HG02884 (cell line): ENCODE measurements around the gene BAK1.
"Not testable (repeated sequence)": the region's sequence is repeated elsewhere in the genome, so short reads cannot be mapped to it uniquely, and the experiment has no call there.

Experiments
- ATAC-seq: cut with Tn5 transposase; IDR thresholded peaks from one replicate; pipeline ENCODE4 v1.9.1; 2021; ENCODE audit warnings: mild to moderate bottlenecking, moderate library complexity; ENCODE audit not compliant: unreplicated experiment

Gene BAK1

DNA sequence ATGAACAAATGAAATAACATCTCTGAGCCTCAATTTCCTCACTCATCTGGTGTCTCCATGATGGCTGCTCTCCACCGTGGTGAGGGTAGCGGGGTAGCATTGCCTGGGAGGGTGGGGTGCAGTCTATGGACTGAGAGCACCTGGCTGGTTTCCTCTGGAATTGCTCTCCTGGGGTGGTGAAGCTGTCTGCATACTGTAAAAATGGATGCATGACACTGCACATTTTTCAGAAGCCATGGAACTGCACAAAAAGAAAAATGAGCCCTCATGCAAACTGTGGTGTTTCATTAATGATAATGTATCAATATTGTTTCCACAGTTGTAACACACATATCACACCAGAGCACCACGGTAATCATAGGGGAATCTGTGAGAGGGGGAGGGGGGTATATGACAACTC, 28.9 kb upstream of the BAK1 start:
- ATAC-seq = no peak

DNA sequence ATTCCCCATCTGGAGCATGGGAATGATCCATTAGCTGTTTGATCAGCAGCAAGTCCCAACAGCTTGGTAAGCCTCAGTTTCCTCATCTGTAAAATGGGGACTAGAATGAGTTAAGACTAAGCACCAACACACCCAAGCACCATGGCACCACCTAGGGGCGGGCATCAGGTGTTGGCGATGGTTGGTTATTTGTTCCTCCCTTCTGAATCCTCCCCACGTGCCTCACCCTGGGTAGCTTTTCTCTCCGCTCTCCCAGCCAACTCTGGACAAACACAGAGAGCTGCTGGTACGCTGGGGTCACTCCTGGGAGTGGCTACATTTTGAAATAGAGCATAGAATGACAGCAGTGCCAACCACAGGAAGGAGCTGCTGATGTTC, 27.7 kb upstream of the BAK1 start:
- ATAC-seq = no peak

DNA sequence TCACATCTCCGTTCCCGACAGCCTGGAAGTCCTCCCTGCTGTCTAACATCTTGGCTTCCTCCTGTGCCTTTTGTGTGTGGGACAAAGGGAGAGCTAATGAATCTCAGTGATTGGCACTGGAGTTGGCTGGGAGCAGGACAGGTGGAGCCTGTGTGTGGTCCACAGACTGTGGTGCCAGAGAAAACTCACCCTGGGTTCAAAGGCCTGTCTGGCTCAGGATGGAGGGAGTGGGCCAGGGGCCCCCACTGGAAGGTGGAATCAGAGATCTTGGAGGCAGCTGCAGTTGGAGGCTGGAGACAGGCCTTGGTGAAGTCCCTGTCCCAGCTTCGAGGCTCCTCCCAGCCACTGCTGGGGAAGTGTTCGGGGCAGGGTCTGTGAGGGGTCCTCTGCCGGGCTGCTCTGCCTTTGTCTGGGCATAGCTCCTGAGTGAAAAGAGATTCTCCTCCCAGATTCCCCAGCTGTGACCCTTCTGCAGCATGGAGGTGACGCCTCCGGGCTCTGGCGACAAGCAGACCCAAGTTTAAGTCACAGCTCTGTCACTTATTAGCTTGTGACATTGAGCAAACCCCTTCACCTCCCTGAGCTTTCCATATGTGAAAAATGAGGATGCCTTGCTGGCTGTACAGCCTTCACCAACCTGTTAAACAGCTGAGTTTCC, 27.2 kb upstream of the BAK1 start:
- ATAC-seq = no peak

DNA sequence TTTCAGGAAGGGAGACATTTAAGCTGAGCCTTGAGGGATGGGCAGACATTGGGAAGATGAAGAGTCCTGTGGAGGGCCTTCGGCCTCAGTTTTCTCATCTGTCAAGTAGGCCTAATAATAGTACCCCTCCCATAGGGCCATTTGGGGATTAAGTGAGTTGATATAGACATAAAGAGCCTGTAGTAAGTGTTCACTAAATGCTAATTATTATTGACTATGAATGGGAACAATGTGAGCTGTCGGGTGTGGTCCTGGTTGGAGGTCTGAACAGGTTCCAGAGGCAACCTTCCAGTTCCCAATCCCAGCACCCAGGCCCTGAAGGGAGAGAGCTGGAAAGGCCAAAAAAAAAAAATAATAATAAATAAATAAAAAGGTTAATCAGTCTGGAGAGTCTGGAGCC, 26.6 kb upstream of the BAK1 start:
- ATAC-seq = no peak

DNA sequence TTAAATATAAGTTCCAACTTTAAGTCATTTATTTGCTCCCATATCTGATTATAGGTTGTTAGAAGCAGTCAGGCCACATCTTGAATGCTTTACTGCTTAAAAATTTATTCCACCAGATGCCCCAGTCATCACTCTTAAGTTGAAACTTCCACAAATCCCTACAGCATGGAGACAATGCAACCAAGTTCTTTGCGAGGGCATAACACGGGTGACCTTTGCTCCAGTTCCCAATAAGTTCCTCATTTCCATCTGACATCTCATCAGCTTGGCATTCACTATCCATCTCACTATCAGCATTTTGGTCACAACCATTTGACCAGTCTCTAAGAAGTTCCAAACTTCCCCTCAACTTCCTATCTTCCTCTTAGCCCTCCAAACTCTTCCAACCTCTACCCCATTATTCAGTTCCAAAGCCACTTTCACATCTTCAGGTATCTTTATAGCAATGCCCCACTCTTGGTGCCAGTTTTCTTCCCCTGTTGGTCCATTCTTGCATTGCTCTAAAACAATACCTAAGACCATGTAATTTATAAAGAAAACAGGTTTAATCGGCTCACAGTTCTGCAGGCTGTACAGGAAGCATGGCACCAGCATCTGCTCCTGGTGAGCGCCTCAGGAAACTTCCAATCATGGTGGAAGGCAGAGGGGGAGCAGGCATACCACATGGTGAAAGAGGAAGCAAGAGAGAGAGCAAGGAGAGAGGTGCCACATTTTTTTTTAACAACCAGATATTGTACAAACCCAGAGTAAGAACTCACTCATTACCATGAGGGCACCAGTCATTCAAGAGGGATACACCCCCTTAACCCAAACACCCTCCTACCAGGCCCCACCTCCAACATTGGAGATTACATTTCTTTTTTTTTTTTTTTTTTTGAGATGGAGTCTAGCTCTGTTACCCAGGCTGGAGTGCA, 25.1 kb upstream of the BAK1 start:
- ATAC-seq = no peak

DNA sequence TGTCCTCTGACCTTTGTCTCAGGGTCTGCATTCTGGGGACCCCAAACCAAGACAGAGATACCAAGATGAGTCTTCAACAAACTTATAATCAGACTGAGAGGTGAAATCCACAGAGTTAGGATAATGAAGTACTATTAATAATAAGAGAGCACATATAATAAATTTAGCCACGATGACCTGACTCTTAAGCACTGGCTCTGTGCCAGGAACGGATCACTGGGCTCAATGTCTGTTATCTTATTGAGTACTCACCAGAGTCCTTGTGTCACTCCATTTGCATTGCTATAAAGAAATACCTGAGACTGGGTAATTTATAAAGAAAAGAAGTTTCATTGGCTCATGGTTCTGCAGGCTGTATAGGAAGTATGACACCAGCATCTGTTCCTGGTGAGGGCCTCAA, 22.1 kb upstream of the BAK1 start:
- ATAC-seq = no peak

DNA sequence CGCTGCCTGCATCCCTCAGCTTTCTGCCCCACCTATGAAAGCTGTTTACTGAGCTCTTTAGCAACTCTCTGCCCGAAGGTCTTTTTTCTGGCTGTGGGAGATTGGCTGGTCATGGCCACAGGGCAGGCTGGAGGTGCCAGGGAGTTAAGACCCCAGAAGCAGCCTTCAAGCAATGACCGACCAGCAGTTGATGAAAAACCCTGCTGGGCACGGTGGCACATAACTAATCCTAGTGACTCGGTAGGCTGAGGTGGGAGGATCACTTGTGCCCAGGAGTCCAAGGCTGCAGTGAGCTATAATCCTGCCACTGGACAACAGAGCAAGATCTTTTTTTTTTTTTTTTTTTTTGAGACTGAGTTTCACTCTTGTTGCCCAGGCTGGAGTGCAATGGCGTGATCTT, 20.7 kb upstream of the BAK1 start:
- no peak for ATAC-seq

DNA sequence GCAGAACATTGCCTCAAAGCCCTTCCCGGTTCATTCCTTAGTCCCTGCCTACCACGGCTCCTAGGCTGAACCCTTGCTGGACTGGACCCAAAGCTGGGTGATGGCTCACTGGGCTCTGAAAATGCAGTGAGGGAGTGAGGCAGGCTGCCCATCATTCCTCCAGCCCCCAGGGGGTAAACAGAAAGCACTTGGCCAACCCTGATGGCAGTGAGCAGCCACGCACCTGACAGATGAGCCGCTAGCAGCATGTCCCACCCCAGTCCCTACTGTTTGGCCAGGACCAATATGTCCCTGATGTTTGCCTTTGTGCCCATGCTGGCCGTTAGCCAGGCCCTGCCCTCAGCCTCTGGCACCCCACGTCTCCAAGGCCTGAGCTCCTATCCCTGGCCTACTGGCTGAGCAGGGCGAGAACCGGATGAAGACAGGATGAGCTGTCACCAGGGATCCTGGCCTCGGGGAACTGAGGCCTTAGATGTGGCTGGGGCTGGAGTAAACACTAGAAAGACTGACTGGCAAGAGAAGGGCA, 19.4 kb upstream of the BAK1 start:
- ATAC-seq = no peak

DNA sequence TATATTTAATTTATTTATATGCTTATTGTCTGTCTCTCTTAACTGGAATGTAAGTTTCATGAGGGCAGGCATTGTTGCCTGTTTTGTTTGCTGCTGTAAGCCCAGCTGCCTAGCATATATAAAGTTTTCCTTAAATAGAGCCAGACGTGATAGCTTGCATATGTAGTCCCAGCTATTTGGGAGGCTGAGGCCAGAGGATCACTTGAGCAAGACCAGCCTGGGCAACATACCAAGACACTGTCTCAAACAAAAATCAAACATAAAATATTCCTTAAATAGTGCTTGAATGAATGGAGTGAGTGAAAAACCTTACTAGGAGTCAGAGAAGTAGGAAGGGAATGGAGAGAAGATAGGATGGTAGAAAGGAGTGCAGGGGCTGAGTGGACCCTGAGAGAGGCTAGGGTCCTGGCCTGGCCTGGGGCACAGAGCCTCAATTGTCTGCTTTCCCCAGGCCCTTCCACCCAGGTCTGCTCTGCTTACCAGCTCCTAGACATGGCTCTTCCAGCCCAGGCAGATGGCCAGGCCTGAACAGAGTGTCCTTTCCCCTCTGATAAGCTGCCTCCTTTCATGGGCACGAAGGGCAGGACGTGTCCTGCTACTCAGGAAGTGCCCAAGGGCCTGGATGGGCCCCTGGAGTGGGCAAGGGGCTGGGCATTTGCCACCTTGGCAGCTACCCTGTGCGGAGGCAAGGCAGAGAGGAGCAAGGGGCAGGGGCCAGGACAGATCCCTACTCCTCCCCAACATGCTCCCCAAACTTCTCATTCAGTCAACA, 17.7 kb upstream of the BAK1 start:
- no peak for ATAC-seq

DNA sequence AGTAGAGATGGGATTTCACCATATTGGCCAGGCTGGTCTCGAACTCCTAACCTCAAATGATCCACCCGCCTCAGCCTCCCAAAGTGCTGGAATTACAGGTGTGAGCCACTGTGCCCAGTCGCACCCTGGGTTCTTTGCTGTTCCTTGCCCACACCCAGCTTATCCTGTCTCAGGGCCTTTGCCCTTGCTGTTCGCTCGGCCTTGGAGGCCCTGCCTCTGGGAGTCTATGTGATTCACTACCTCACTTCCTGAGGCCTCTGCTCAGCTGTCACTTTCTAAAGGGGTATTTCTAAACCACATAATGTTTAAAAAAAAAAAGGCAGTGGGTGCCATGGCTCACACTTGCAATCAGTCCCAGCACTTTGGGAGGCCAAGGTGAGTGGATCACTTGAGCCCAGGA, 16.8 kb upstream of the BAK1 start:
- ATAC-seq = not testable (repeated sequence)

DNA sequence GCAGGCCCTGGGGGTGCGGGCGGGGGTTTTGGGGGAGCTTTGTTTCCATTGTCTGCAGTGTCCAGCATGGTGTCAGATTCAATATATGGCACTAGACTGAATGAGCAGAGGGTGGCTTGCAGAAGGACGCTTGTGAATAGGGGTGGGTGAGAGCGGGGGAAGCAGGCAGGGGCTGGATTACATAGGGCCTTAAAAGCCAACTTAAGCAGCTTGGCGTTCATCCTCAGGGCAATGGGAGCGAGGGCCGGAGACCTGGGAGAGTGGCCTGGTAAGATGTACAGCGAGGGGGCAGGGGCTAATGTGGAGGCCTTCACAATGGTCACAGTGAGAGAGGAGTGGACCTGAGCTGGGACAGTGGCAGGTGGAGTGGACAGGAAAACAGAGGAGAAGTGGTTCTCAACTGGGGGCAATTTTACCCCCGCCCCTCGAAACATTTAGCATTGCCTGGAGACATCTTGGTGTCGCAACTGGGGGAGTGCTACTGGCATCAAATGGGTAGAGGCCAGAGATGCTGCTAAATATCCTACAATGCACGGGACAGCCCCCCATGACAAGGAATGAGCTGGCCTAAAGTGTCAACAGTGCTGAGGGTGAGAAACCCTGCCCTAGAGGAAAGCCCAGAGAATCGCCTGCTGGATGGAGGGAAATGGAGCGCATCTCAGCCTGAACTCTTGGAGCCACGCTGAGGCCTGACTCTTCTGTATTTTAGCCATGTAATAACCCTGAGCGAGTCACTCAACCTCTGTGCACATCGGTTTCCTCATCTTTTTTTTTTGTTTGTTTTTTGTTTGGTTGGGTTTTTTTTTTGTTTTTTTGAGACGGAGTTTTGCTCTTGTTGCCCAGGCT, 15.1 kb upstream of the BAK1 start:
- no peak for ATAC-seq

DNA sequence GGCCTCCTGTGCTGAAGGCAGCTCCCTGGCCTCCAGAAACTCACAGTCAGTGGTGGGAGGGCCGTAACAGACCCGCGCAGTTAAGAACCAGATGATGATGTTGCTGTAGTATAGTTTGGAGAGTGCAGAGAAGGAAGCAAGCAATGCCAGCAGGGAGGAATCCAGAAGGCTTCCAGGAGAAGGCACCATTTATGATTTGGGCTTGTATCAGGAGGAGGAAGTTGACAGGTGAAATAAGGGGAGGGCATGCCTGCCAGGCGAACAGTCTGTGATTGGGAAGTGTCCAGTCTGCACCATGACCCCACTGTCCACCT, 13.3 kb upstream of the BAK1 start:
- no peak for ATAC-seq

DNA sequence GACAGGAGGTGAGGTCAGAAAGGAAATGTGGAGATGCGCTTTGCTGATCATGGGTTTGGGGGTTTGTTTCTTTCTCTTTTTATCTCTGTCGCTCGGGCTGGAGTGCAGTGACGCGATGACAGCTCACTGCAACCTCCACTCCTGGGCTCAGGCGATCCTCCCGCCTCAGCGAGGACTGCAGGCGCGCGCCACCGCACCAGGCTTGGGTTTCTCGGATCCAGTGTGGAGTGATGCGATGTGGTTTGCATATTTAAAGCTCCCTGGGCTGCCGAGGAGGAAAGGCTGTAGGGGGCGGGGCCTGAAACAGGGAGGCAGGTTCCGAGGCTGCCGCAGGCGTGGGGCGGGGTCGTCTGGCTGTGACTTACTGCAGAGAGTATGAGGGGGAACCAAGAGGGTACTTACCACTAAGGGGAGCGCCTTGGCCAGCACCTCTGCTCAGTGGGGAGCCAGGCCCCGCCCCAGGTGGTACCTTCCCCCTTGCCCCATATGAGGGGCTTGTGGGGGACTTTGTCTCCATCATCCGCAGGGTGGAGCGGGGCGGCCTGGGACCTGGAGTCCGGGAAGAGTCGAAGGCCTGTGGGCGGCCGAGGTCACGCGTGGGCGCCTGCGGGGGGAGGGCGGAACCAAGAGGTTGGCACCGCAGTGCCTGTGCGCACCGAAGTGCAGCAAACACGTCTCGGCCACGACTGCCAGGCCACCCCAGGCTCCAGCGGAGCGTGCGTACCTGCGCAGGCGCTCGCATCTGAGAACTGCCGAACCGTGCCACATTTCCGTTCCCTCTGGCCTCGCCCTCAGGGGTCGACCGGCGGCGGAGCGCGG, 12.7 kb upstream of the BAK1 start:
- no peak for ATAC-seq

DNA sequence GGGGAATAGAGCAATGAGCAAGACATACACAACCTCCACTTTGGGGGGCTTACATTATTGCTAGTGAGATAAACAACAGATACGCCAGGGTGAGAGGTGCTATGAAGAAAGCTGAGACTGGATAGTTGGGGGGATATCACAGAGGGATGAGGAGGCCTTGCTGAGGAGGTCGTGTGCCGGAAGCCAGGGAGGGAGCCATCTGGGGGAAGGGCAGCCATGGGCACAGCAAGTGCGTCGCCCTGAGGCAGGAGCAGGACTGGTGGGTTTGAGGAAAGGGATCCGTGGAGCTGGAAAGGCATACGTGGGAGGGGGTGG, 12.2 kb upstream of the BAK1 start:
- no peak for ATAC-seq

DNA sequence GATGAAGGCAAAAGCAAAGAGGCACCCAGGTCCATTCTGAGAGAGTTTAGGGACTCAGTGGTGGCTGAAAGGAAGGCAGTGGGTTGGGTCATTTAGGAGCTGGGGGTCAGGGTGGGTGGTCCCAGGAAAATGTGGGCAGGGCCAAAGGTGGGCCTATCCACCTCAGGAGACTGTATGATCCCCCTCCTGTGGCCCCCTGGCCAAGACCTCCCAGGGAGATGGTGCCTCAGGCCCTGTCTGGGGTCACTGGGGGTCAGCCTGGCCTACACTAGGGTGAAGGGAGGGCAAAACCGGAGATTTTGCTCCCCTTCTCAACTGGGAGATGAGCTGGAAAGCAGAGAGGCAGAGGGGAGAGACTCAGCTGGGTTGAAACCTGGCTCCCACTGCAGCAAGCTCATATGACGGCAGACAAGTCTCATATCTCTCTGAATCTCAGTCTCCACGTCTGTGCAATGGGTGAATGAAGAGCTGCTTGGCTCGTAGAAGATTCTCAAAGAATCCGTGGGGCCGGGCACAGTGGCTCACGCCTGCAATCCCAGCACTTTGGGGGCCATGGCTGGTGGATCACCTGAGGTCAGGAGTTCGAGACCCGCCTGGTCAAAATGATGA, 11.5 kb upstream of the BAK1 start:
- ATAC-seq = no peak

DNA sequence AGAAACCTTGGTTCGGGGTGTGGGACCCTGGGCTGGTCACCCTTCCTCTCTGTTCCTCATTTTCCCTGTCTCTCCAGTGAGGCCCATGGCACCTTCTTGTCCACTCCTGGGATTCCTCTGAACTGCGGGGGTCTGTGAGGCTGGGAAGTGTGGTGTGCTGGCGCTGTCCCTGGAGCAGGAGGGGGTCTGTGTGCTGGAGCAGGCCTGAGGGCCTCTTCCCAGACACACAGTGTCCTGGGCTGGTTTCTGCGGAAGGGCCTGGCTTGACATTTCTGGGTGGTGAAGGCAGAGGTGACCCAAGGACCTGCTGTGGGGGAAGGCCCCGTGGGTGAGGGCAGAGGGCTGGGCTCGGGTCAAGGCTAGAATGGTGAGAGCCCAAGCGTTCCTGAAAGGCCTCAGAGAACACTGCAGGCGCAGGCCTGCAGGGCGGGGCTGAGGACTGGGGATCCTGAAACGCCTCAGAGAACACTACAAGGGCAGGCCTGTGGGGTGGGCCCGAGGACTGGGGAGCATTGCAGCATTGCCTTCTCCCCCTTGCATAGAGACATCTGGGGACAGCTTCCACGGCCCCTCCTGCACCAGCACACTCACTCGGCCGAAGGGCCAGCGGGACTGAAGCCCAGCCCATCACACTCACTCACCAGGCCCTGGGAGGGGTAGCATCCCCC, 10.6 kb upstream of the BAK1 start:
- ATAC-seq = no peak

DNA sequence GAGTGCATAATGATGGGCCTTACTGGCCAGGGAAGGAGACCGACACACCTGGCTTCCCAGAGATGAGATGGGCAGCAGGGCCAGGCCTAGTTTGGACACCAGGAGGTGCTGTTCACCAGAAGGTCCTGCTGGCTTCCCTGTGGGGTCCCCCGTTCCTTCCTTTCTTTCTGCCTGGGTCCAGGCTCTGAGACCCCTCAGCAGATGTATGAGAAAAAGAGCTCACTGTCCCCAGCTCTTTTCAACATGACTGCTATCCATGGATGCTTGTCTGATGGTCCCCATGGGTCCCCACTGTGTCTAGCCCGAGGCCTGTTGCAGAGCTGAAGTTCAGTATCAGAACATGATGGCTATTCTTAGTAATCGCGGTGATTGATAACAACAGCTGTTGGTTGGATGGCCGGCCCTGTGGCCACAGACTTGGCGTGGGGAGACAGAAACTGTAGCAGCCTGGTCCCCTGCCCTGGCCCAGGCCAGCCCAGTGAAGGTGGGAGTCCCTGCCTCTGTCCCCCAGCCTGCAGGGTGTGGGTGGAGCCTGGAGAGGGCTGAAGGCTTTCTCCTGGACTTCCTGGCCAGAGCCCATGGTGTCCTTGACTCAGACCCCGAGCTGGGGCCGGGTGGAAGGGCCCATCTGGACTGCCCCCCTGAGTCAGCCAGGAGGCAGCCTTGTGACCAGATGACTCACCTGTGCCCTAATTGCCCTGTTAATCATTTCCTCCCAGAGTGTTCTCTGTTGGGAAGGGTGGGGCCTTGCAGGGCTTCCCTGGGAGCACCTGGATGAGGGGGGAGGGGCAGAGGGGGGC, 9.9 kb upstream of the BAK1 start:
- ATAC-seq = no peak

DNA sequence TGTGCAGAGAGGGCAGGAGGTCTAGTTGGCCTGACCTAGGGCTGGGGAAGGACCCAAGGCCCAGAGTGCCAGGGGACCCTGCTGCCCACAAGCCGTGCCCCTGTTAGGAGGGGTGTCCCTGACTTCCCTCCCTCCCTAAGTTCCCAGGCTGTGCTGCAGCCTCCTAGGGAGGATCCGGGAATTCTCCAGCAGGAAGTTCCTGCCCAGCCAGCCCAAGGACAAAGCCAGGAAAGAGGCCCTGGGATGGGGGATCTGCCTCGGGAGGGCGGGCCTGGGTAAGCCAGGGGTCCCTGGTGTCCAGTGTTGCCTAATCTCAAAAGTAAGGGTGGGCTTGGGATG, 9.3 kb upstream of the BAK1 start:
- ATAC-seq = no peak

DNA sequence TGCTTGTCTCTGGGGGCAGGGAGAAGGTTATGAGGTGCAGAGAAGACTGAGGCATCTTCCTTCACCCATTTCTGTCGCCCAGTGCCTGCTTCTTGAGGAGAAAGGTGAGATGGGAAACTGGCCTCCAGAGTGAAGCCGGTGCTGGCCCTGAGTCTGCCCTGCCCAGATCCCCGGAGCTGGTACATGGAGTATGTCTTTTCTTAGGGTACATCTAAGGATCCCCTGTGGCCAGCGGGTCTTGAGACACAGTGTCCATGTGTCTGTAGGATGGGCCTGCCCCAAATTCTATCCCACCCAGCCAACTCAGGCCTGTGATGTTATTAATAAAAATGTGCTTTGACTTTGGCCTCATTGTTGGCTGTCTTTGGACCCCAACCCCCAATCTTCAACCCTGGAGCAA, 8.8 kb upstream of the BAK1 start:
- ATAC-seq = no peak
